ENCODE results near the gene PDE4B. TPM values are rescaled to one million over a fixed set of nuclear protein-coding genes. Genes with fewer than 3 reads are reported as not detected.

PDE4B gene
- 3.4 and 6.9 TPM in 2 replicates for total RNA-seq (2014; rRNA removed; shearing (Covaris generic))

- peak; percentile 22 for DNase-seq (ENCODE audit: low read depth)
Measured at GRCh38 chr1:65792669-65793358, at the start of gene PDE4B. PDE4B (plus strand) TSS chr1:65792895.

GRCh38 chr1:65744731-65745130 is 48.0 kb upstream of the PDE4B start:
- no peak for DNase-seq (ENCODE audit: low read depth)

GRCh38 chr1:65751961-65752360 is 40.7 kb upstream of the PDE4B start:
- peak; percentile 7 for DNase-seq (ENCODE audit: low read depth)

GRCh38 chr1:65756616-65757015 is 36.1 kb upstream of the PDE4B start:
- no peak for DNase-seq (ENCODE audit: low read depth)

- DNase-seq (ENCODE audit: low read depth): no peak
Measured at GRCh38 chr1:65757531-65757930, 35.2 kb upstream of the PDE4B start.

GRCh38 chr1:65758128-65758527 is 34.6 kb upstream of the PDE4B start:
- DNase-seq (ENCODE audit: low read depth): no peak

GRCh38 chr1:65759516-65759915 is 33.2 kb upstream of the PDE4B start:
- no peak for DNase-seq (ENCODE audit: low read depth)

GRCh38 chr1:65762081-65762862 is 30.4 kb upstream of the PDE4B start:
- peak; percentile 11 for DNase-seq (ENCODE audit: low read depth)

GRCh38 chr1:65764052-65764451 is 28.6 kb upstream of the PDE4B start:
- no peak for DNase-seq (ENCODE audit: low read depth)

GRCh38 chr1:65765631-65766030 is 27.1 kb upstream of the PDE4B start:
- DNase-seq (ENCODE audit: low read depth): no peak

GRCh38 chr1:65769636-65770035 is 23.1 kb upstream of the PDE4B start:
- no peak for DNase-seq (ENCODE audit: low read depth)

GRCh38 chr1:65772607-65773006 is 20.1 kb upstream of the PDE4B start:
- DNase-seq (ENCODE audit: low read depth): no peak

- no peak for DNase-seq (ENCODE audit: low read depth)
Measured at GRCh38 chr1:65773391-65774123, 19.1 kb upstream of the PDE4B start.

- DNase-seq (ENCODE audit: low read depth): no peak
Measured at GRCh38 chr1:65788762-65789161, 3.9 kb upstream of the PDE4B start.

GRCh38 chr1:65791396-65791795 is 1.3 kb upstream of the PDE4B start:
- no peak for DNase-seq (ENCODE audit: low read depth)

- DNase-seq (ENCODE audit: low read depth): no peak
Measured at GRCh38 chr1:65791801-65792668, 660 bp upstream of the PDE4B start.

GRCh38 chr1:65793359-65793732 is 651 bp downstream of the PDE4B start:
- peak; percentile 8 for DNase-seq (ENCODE audit: low read depth)

- no peak for DNase-seq (ENCODE audit: low read depth)
Measured at GRCh38 chr1:65795311-65795710, 2.6 kb downstream of the PDE4B start.

- DNase-seq (ENCODE audit: low read depth): no peak
Measured at GRCh38 chr1:65799601-65800000, 6.9 kb downstream of the PDE4B start.

GRCh38 chr1:65804584-65804983 is 11.9 kb downstream of the PDE4B start:
- no peak for DNase-seq (ENCODE audit: low read depth)

- DNase-seq (ENCODE audit: low read depth): peak; percentile 90
Measured at GRCh38 chr1:65812065-65812464, 19.4 kb downstream of the PDE4B start.

- DNase-seq (ENCODE audit: low read depth): peak; percentile 44
Measured at GRCh38 chr1:65813956-65814355, 21.3 kb downstream of the PDE4B start.
